NCI-H2081 treated with DMSO at 0.1 percent for 48 hours (cell line): ENCODE measurements around the gene FCN2.
"Not testable (repeated sequence)": the region's sequence is repeated elsewhere in the genome, so short reads cannot be mapped to it uniquely, and the experiment has no call there.

Source experiments
- DNase-seq: peaks from one replicate; lab custom pipeline; 2025; lab: John Stamatoyannopoulos, UW

FCN2 gene

DNA sequence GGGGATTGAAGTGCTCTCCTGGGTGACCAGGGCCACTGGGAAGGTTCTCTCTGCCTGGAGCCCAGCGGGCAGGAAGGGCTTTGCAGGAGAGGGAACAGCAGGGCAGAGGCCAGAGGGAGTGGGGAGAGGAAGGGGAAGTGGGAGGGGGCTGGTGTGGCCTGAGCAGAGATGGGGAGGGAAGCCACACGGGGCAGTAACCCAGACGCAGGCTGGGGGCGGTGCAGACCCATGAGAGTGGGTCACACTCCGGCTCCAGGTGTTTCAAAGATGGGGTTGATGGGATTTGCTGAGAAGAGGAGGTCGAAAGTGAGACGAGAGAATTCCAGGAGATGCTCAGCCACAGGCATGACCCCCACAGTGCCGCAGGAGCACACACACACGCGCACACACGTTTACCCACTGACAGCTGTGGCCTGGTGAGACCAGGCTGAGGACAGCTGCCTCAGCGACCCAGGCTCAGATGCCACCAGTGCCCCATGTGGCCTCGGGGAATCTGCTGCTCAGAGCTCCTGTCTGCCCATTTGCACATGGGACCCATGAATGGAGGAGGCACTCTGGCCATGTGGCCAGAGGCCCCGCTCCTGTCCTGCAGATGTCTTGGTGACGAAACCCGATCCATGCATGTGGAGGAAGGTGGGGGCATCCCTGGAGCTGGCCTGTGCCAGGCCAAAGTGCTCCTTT, 32.7 kb upstream of the FCN2 start:
- DNase-seq: no peak

DNA sequence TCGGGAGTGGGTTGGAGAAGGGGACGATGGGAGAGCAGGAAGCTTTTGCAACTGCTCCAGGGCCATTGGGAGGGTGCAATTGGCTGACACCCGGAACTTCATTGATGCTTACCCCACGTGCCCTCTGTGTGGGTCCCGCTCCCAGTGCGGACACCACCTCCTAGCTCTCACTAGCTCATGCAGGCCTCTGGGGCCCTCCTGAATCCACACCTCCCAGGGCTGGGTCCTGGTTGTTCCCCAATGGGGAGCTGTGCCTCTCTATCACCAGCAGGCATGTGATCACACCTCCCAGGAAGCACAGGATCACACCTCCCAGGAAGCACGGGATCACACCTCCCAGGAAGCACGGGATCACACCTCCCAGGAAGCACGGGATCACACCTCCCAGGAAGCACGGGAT, 32.1 kb upstream of the FCN2 start:
- DNase-seq: no peak

DNA sequence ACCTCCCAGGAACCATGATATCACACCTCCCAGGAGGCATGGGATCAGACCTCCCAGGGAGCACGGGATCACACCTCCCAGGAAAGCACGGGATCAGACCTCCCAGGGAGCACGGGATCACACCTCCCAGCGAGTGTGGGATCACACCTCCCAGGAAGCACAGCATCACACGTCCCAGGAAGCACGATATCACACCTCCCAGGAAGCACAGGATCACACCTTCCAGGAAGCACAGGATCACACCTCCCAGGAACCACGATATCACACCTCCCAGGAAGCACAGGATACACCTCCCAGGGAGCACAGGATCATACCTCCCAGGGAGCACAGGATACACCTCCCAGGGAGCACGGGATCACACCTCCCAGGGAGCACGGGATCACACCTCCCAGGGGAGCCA, 30.0 kb upstream of the FCN2 start:
- no peak for DNase-seq

- DNase-seq: no peak
Measured at GRCh38 chr9:134851020-134851419, 29.6 kb upstream of the FCN2 start.

GRCh38 chr9:134852906-134853654, 27.5 kb upstream of the FCN2 start:
- DNase-seq: no peak

- no peak for DNase-seq
Measured at GRCh38 chr9:134853893-134854292, 26.7 kb upstream of the FCN2 start.

- DNase-seq: no peak
Measured at GRCh38 chr9:134854541-134854981, 26.0 kb upstream of the FCN2 start.

- DNase-seq: no peak
Measured at GRCh38 chr9:134855231-134855899, 25.2 kb upstream of the FCN2 start.

DNA sequence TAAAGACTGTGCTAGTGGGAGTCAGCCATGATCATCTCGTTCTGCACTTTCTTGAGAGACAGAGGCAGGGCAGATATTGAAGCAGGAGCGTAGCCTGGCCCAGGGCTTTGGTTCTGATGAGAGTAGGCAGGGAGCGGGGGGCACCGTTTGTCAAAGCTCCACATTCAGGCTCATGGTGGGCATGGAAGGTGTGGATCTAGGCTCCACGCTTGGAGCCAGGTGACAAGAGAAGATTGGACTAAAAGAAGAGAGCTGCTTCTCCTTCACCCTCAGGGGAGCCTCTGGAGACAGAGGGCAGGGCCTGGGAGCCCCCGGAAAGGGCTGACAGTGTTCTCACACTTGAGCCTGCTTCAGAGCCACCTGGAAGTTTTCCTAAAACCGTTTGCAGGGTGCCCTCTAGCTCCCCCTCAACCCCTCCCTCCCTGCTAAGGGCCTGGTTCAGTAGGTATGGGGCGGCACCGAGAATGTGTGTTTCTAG, 24.7 kb upstream of the FCN2 start:
- DNase-seq: no peak

GRCh38 chr9:134857451-134857850, 23.2 kb upstream of the FCN2 start:
- DNase-seq: not testable (repeated sequence)

DNA sequence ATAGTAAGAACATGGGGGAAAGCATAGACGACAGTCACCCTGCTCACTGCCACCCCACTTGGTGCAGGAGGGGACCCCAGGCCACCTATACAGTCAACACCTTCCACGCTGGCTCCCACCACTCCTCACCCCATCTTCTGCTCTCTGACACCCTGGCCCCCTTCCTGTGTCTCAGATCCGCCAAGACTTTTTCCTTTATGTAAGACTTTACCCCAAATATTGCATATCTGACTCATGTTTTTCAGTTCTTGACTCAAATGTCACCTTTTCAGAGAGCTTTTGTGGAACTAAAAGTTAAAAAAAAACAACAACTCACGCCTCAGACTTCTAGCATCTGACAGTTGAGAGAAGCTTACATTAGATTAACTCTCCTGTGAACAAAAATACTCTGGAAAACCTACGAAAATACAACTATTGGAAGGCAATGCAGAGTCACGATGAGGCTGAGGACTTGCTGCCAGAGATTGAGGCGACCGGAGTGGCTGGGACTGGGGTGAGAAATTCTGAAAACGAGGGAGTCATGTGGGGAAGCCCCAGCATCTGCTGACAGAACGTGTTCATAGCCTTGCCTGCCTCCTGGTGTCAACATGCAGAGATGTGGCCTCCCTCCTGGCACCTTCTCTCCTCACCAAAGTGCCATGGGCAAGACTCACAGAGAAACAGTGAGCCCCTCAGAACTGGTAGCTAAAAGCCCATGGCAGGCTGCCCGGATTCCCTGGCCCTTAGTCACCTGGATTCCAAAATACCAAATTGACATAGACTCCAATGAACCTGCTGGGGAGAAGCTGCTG, 22.4 kb upstream of the FCN2 start:
- DNase-seq: no peak

- DNase-seq: no peak
Measured at GRCh38 chr9:134860510-134860909, 20.1 kb upstream of the FCN2 start.

GRCh38 chr9:134861595-134862334, 18.8 kb upstream of the FCN2 start:
- no peak for DNase-seq

GRCh38 chr9:134863306-134863902, 17.2 kb upstream of the FCN2 start:
- DNase-seq: no peak

- DNase-seq: no peak
Measured at GRCh38 chr9:134863941-134864820, 16.4 kb upstream of the FCN2 start.

GRCh38 chr9:134864821-134865190, 15.8 kb upstream of the FCN2 start:
- no peak for DNase-seq

DNA sequence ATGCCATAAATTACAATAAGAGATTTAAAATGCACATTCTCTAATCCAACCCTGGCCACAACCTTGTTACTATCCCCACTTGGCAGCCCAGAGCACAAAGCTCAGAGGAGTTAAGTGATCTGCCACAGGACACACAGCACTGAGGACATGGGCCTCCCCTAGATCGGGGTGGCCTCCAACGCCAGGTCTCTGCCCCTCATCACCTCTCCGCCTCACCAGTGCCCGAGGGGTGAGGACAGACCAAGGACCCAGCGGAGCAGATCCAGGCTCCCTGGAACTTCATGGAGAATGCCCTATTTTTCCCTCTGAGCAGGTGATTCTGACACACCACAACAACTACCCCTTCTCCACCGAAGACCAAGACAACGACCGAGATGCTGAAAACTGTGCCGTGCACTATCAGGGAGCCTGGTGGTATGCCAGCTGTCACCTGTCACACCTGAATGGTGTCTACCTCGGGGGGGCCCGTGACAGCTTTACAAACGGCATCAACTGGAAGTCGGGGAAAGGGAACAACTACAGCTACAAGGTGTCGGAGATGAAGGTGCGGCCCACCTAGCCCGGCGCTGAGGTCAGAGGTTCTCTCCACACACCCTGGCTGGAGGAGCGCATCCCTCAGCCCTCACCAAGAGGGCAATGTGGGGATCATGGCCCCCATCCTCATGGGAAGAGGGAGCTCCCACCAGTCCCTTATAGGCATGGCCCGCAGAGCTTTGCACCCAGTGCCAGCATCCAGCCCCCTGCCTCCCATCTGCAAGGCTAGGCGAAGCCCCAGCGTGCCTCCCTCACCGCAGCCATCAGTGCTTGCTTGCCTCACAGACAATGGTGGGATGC, 12.5 kb upstream of the FCN2 start:
- DNase-seq: no peak

- DNase-seq: no peak
Measured at GRCh38 chr9:134868751-134869553, 11.7 kb upstream of the FCN2 start.
